Stimulated activated CD4-positive, alpha-beta T cell treated with anti-CD3 and anti-CD28 coated beads, Interleukin-1b, Interleukin-23, amount 100 ng/mL, for 24 hours (primary cell): ENCODE data around the gene PRKAG2.
"Not testable (repeated sequence)": the region's sequence is repeated elsewhere in the genome, so short reads cannot be mapped to it uniquely, and the experiment has no call there.

Experiments used
- DNase-seq, 4 experiments: peaks; one replicate each; pipeline ENCODE4 v3.0.0-alpha.2; 2020; ENCODE audit warnings: low read depth in 4 of 4, low spot score in 1 of 4

The PRKAG2 gene

GRCh38 chr7:151754688-151755130 lies 122.2 kb downstream of the PRKAG2 start:
- no peak for DNase-seq

DNA sequence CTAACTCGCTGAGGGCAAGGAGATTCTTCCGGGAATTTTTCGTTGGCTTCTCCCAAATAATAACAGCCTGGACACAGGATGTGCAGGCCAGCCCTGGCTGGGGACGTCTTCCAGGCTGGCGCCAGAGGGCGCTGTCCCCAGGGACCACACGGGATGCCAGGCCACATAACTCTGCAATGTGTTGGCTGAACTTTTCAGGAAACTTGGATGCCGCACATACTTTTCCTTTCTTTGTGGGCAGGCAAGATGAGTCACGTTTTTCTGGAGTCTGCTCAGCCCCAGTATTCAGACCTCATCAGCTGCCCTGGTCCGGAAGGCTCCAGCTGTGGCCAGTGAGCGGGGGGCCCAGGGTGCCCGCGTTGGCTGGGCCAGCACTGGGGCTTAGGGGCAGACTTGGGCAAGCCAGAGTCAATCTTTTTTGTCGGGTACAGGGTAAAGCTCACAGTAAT lies 122.7 kb downstream of the PRKAG2 start:
- no peak for DNase-seq

- DNase-seq: no peak
Measured at GRCh38 chr7:151752816-151753595, 123.9 kb downstream of the PRKAG2 start.

DNA sequence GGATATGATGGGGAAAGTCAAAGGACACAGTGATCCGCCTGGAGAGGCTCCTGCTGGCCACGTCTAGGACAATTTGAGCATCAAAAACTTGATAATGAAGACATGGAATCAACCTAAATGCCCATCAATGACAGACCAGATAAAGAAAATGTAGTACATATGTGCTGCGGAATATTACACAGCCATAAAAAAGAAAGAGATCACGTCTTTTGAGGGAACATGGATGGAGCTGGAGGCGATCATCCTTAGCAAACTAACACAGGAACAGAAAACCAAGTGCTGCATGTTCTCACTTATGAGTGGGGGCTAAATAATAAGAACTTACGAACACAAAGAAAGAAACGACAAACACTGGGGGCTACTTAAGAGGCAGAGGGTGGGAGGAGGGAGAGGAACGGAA lies 124.9 kb downstream of the PRKAG2 start:
- DNase-seq: no peak

DNA sequence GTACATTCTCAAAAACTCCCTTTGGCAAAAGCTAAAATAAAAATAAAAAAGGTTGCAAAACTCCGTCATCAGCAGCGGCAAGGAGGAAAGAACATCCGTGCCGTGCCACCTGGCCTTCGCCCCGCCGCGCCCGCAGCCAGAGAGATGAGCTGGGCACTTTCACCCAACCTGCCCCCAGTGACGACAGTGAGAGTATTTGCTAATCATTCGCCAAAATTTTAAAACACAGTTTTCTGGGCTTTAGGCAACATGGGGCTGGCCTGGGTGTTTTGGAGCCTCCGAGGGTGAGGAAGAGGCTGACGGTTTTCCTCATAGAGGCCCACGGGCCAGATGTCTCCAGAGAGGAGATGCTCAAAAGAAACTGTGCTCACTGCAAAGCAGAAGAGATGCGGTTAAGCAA lies 128.2 kb downstream of the PRKAG2 start:
- no peak for DNase-seq

DNA sequence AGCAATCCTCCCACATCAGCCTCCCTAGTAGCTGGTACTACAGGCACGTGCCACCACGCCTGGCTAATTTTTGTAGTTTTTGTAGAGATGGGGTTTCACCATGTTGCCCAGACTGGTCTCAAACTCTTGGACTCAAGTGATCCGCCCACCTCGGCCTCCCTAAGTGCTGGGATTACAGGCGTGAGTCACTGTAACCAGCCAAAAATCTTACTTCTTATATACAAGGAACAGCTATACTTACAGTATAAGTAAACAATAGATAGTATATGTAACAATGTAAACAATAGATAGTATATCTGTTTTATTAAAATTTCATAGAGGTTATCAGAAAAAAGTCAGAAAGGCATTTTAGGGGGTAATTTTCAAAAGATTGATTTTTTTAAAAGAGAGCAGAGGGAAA lies 128.9 kb downstream of the PRKAG2 start:
- DNase-seq: not testable (repeated sequence)

DNA sequence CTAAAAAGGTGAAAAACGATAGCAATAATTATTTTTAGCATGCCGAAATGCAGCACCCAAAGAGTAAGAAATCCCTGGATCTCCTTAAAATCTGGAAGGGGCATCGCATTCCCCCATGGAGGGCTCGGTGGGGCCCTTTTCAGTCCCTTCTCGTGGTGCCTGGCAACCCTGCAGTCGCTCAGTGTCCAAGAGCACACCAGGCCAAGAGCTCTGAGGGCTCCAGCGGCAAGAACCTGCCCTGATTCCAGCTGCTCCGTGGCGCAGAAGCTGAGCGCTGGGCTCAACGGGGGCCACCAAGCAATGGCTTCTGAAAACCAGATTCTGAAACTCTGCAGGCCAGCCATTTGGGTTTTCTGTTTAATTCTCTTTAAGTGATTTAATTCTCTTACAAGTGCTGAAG lies 131.2 kb downstream of the PRKAG2 start:
- no peak for DNase-seq

DNA sequence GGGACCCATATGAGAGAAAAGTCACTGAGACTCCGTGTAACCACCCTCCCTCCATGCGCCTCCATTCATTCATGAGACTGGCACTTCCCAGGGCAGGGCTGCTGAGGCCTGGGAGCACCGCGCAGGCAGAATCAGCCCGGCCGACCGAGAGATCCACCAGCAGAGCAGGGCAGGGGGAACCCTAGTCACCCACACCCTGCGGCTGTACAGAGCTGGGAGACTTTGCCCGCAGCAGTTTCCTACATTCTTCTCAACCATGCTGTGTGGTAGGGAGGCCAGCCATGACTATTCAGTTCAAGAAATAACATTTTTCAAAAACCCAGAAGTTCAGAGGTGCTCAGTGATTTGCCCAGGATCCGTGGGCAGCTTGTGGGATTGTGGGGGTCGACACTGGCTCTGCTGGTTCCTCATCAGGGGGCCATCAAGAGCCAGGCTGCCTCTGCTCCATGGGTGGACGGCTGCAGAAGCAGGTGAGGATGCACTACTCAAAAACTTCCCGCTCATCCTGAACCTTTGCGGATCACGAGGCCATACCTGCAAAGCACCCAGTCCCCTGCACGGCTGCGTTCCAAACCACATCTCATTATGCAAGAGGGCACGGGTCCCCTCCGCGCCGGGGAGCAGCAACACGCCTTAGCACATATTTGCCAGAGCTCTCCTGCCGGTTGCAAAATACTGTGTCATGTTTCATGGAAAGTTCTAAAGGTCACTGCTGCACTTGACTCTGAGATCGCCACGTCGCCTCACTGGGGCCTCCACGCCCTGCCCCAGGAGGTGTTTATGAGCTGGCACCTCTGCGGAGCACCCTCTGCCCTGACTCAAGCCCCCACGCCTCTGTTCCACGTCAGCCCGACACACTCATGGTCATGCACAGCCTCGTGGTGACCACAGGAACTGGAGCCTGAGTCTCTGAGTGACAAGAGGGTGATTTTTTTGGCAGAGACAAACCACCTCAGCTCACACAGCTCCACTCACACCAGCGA lies 132.0 kb downstream of the PRKAG2 start:
- no peak for DNase-seq

DNA sequence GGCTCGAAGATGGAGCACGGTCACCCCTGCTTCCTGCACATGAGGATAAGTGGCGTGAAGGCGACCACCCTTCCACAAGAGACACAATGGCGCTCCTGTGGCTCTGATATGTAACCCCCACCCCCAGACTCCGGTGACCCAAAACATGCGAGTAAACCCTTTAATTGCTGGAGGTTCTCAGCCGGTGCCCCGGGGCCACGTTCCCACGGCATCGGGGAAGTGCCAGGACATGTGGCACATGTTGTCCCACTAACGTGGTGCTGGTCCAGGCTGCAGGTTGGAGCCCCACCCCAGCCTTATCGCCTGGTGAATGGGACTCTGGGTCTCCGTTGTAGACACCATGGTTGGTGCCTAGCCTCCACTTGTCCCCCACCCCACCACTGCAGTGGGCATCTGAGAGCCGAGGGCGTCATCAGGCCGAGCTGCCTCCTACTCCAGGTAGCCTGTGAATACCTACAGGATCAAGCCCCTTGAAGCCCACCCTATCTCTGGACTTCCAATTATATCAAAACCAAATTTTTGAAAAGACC lies 132.8 kb downstream of the PRKAG2 start:
- DNase-seq: no peak

GRCh38 chr7:151743481-151743983 lies 133.4 kb downstream of the PRKAG2 start:
- DNase-seq: no peak

DNA sequence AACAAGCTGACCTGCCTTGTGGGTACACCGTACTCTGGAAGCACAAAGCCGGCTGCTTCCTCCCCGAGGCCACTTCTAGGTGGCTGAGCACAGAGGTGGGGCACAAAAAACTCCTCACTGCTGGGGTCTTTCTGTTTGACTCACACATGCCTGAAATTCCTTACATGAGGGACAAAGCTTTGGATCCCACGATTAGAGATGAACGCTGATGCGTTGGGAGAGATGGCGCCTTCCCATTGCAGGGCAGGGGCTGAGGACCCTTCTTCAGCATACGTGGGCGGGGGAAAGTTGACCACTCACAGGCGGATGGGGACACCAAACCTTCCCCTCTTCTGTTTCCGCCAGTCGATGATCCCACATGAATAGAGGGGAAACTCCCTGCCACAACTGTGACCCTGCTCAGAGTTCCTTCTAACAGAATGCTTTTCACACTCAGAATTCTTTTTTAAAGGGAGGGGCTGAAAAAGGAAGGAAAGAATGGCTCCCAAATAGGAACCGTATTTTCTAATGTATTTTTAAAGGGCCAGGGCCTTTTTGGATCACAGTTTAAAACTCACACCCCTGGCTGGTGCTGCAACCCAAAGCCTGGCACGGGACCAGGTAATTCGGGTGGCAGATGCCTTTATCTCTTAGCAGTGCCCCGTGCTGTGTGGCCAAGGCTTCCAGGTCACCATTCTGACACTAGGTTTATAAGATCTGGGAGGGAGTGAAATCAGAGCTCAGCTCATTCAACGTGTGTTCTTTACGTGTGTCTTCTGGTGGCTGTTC lies 134.0 kb downstream of the PRKAG2 start:
- no peak for DNase-seq

DNA sequence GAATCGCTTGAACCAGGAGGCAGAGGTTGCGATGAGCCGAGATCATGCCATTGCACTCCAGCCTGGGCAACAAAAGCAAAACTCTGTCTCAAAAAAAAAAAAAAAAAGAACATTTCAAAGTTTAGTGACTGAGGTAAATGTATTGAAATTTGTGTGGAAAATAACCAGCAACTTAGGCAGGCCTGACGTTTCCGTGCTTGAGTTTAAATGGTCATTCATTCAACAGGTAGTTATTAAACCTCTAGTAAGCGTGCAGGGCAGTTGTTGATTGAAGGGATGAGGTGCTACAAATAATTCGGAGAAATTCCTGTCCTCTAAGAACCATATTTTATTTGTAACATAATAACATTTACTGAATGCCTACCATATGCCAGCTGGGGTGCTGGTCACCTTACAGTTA lies 135.3 kb downstream of the PRKAG2 start:
- no peak for DNase-seq

- no peak for DNase-seq
Measured at GRCh38 chr7:151740081-151740851, 136.6 kb downstream of the PRKAG2 start.

GRCh38 chr7:151738925-151739324 lies 138.0 kb downstream of the PRKAG2 start:
- DNase-seq: no peak

DNA sequence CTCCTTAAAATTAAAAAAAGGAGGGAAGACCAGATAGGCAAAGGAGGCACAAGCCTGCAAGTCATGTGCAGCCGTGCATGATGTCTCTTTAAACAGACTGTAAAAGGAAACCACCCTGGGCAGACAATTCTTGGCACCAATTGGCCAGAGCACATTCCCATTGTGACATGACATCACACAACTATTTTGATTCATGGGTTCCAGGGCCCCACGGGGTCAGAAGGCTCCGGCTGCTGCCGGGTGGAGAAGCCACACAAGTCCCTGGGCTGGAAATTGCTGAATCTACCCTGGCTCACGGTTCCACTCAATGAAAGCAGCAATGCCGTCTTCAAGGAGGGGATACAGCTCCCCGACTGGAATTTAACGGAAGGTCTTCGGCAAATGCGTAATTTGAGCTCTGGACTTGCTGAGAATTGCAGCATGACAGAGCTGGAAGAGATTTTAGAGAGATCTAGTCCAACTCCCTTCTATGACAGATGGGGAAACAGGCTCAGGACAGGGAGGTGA lies 140.5 kb downstream of the PRKAG2 start:
- DNase-seq: no peak

DNA sequence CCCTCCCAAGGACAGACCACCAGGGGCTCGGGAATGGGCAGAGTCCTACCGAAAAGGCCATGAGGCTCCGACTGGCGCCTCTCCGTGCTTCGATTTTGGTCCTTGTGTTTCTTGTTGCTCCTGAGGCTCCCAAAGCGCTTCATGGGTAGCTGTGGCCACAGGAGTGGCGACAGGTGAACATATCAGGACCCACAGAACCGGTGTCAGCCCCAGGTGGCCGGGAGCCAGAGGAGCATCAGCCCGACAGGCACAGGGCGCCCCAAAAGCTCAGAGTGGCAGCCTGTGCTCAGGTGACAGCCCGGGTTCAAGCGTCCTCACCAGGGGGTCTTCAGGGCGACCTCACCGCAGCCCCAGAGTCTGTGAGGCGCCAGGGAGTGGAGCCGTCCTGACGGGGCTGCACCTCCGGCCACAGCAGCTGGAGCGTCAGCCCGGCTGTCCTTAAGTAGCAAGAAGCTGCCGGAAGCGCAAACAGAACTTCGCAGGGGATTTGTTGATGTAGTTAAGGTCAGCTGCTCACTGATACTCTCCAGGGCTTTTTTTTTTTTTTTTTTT lies 141.0 kb downstream of the PRKAG2 start:
- DNase-seq: no peak

DNA sequence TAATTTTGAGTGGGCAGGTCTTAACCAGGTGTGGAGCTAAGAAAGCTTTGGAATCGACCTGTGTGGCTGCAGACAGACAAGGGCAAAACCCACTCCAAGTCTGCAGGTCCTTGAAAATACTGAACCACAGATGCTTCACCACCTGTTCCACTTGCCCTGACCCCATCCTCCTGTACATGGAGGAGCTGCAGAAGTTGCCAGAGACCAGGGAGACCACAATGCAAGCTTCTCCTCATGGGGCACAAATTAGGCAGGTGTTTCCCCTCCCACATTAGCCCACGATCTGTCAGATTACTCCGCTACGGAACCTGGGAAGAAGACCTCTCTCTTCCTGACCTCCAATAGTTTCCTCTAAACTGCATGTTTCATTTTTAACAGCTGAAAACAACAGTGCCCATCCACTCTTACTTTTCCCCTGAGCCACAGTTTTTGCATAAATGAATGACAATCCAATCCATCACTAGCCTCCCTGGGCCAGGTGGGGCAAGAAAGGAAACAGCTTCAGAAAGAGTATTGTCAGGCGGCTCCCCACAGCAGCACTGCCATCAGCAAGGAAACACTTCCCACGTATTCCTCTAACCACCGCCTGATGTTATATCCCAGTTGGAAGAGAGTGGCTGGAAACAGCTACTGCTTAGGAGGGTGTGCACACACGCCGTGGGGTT lies 141.6 kb downstream of the PRKAG2 start:
- no peak for DNase-seq

DNA sequence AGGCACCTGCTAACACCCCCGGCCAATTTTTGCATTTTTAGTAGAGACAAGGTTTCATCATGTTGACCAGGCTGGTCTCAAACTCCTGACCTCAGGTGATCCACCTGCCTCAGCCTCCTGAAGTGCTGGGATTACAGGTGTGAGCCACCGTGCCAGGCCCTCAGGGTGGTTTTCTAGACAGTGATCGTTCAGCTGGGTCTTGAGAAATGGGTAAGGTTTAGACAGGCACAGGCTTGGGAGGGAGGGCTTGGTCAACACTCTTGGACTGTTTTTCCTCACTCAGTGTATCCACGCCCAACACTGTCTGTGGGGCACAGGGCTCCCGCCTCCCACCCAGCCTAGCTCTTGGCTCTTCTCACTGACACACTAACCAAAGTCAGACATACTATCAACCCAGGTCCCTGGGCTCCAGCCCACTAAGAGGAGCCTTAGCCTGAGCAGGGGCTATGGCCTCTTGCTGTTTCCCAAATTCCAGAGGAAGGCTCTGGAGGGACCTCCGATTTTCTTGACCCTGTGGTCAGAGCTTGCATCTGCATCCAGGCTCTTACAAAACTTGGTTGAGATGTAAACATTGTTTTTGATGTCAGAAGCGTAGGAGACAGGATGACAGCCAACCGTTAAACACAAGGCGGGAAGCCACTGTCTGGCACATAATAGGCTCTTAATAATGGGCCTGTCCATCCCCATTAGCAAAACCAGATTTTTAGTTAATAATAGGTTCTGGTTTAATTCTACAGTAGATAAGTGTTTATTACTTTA lies 143.9 kb downstream of the PRKAG2 start:
- no peak for DNase-seq
